ENCODE measurements around the gene SARDH.

The SARDH gene

DNA sequence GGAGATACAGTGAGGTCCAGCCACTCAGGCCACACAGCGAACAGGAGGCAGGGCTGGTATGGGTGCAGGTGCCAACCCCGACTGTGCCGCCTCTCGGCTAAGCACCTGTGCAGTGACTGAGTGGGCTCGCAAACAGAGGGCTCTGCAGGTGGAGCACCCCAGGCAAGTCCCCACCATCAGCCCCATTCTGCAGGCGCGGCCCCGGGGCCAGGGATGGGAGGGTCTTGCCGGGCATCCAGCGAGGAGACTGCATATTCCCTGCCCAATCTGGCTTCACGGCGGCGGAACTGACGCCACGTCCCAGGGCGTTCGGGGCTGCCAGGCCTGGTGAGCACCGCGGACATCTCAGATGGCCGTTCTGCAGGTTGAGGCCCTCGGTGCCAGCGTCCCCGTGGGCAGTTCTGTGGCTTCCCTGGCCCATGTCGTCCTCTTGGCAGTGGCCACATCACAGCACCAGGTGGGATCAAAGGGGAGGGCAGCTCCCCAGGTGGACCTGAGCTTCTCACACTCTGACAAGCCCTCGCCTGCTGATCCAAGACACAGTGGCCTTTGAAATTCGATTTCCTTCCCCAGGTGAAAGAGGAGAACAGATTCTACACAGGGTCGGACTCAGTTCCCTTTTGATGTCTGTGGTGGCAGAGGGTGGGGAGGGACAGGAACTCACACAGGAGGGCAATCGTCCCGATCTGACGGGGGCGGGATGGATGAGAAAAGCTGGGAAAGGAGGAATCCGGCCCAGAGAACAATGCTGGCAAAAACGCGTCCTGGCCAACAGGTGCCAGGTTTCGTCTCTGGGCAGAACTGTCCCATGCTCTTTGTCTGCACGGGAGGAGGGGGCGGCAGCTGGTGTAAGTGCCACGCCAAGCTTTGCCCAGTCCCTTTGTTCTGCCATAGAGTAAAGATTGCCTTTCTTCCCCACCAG lies 83.2 kb downstream of the SARDH start:
- H3K4me3 ChIP-seq (replicated peaks; ENCODE audit: low read depth, low read length), result no peak overlapping the region
- DNase-seq (ENCODE audit: extremely low read depth, low read depth), result no peak
- TF ChIP-seq, protein P1, sequence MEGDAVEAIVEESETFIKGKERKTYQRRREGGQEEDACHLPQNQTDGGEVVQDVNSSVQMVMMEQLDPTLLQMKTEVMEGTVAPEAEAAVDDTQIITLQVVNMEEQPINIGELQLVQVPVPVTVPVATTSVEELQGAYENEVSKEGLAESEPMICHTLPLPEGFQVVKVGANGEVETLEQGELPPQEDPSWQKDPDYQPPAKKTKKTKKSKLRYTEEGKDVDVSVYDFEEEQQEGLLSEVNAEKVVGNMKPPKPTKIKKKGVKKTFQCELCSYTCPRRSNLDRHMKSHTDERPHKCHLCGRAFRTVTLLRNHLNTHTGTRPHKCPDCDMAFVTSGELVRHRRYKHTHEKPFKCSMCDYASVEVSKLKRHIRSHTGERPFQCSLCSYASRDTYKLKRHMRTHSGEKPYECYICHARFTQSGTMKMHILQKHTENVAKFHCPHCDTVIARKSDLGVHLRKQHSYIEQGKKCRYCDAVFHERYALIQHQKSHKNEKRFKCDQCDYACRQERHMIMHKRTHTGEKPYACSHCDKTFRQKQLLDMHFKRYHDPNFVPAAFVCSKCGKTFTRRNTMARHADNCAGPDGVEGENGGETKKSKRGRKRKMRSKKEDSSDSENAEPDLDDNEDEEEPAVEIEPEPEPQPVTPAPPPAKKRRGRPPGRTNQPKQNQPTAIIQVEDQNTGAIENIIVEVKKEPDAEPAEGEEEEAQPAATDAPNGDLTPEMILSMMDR (IDR thresholded peaks at IDR 0.05; ENCODE audit: low read depth, low read length, missing control alignments), result no peak

DNA sequence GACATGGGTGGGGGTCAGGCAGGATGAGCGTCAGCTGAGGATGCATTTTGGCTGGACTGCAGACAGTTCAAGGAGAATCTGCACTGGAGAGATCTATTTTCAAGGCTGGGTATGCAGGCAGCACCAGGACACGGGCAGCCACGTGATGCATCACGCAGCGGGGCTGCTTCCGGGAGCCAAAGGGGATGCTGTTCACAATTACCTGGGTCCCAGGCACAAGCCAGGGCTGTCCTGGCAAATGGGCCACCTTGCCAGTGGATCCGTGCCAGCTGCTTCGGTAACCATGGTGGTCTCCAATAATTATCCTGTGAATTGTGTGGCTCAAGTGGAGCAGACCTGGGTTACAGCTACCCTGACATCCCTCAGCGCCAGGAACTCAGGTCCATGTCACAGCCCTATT lies 84.5 kb downstream of the SARDH start:
- H3K4me3 ChIP-seq (replicated peaks; ENCODE audit: low read depth, low read length), result no peak overlapping the region
- DNase-seq (ENCODE audit: extremely low read depth, low read depth), result no peak
- TF ChIP-seq, protein P1 (IDR thresholded peaks at IDR 0.05; ENCODE audit: low read depth, low read length, missing control alignments), result no peak

DNA sequence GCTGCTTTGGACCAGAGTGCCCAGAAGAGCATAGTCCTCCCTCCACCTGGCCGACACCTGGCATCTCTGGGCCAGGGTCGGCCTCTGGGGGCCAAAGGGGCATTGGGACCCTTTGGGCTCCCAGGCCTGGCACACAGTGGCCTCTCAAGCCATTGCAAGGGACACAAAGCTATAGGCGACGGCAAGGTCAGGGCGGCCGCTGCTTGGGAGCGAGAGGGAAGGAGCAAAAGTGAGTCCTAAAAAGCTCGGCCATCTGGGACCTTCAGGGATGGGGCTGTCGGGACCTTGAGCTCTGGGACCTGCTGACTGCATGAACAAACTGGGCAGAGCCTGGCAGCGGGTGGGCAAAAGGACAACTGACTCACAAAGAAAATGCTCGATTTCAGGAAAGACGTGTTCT lies 88.1 kb downstream of the SARDH start:
- TF ChIP-seq, protein P1 (IDR thresholded peaks at IDR 0.05; ENCODE audit: low read depth, low read length, missing control alignments), result no peak
- no peak overlapping the region for H3K4me3 ChIP-seq (replicated peaks; ENCODE audit: low read depth, low read length)
- no peak for DNase-seq (ENCODE audit: extremely low read depth, low read depth)

DNA sequence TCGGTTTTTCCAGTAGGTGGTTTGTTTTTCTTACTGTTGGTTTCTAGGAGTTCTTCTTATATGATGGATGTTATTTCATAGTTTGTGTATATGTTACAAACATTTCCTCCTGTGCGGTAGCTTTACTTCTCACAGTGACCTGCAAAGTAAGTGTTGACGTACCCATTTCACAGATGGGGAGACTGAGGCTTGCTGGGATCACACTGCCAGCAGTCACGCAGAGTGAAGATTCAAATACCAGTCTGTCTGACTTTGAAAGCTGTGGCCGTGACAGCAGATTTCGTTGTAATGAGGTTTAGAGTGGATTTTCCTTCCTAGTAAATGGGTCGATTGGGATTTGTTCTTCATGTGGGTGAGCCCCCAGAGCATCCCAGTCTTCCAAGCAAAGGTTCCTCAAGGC lies 89.0 kb downstream of the SARDH start:
- no peak overlapping the region for H3K4me3 ChIP-seq (replicated peaks; ENCODE audit: low read depth, low read length)
- TF ChIP-seq, protein P1 (IDR thresholded peaks at IDR 0.05; ENCODE audit: low read depth, low read length, missing control alignments), result no peak
- DNase-seq (ENCODE audit: extremely low read depth, low read depth), result no peak

DNA sequence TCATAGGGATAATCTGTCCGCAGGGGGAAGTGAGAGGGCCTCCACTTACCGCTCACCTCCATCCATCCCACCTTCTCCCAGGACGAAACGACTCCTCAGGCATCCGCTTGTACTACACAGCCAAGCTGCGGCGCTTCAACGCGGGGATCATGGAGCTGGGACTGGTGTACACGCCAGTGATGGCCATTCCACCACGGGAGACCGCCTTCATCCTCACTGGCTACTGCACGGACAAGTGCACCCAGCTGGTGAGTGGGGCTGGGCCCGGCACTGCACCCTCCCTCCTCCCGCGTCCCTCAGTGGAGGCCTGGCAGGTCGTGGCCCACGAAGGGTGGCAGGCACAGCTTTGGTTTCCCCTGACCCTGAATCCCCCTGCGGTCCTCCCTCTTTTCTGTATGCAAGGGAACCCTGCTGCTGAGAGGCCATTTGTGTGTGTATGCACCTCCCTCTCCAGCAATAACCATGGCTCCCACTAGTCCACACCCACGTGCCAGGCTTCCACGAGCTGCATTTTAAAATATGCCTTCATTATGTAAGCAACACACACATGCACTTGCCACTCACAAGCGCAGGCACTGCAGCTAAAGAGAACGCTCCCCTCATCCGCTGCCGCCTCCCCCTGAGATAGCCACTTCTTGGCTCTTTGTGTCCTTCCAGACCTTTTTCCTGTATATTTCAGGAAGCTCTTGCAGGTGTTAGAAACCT lies 90.2 kb downstream of the SARDH start:
- DNase-seq (ENCODE audit: extremely low read depth, low read depth), result no peak
- TF ChIP-seq, protein P1 (IDR thresholded peaks at IDR 0.05; ENCODE audit: low read depth, low read length, missing control alignments), result no peak
- no peak overlapping the region for H3K4me3 ChIP-seq (replicated peaks; ENCODE audit: low read depth, low read length)

DNA sequence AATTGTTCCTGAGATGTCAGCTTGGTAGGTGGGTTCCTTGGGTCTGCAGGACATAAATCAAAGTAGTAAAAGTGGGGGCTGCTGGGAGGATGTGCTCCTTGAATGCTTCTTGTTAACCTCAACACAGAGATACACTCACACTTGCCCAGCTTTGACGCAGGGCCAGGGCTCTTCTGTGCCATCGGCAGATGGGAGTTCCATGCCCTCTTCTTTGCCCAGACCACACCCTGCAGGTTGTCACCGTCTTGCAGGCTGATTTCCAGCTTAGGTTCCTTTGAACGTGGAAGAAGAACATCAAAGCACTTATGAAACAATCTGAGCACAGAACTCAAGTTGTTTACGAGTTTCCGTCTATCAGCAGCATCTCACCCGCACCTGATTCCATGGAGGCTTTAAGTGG lies 91.0 kb downstream of the SARDH start:
- no peak for DNase-seq (ENCODE audit: extremely low read depth, low read depth)
- TF ChIP-seq, protein P1 (IDR thresholded peaks at IDR 0.05; ENCODE audit: low read depth, low read length, missing control alignments), result no peak
- H3K4me3 ChIP-seq (replicated peaks; ENCODE audit: low read depth, low read length), result no peak overlapping the region

Data from HFF-Myc (cell line).